Stimulated activated CD4-positive, alpha-beta T cell treated with anti-CD3 and anti-CD28 coated beads, Interleukin-2, amount 100 ng/mL, for 24 hours (primary cell): ENCODE data around the gene RAB3GAP1.
"Not testable (repeated sequence)": the region's sequence is repeated elsewhere in the genome, so short reads cannot be mapped to it uniquely, and the experiment has no call there.

Experiments used
- DNase-seq, 2 donors: peaks; one replicate each; pipeline ENCODE4 v3.0.0-alpha.2; 2020

RAB3GAP1 gene

DNA sequence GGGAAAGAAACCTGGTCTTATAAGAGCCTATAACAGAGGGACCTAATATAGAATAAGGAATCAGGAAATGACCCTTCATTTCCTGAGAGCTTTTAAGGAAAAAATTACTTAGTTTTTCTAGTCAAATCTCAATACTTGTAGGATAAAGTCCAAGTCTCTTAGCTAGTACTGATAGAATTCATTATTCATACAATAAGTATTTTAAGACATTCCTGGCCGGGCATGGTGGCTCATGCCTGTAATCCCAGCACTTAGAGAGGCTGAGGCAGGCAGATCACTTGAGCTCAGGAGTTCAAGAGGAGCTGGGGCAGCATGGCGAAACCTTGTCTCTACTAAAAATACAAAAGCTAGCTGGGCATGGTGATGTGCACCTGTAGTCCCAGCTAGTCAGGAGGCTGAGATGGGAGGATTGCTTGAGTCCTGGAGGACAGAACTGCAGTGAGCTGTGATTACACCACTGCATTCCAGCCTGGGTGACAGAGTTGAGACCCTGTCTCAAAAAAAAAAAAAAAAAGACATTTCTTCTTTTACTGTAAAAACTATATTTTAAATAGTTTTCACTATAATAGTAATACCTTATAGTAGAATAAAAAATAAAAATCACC, 3.2 kb downstream of the RAB3GAP1 start:
- no peak for DNase-seq

DNA sequence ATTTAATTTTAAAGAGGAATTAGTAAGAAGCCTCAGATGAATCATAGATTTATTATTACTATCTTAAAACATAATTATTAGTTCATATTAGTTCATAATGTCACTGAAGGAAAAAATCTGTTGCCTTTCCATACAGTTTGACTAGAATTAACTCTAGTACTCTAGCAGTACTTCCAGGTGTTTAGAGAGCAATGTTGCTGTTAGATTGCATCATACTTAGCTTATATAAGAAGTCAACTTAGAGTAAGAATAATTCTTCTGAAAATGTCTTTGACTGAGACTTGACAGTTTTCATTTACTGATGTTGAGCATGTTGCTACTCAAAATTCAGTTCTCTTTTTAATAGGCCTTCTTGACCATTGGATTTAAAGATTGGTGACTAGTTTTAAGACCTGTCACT, 4.7 kb downstream of the RAB3GAP1 start:
- no peak for DNase-seq

DNA sequence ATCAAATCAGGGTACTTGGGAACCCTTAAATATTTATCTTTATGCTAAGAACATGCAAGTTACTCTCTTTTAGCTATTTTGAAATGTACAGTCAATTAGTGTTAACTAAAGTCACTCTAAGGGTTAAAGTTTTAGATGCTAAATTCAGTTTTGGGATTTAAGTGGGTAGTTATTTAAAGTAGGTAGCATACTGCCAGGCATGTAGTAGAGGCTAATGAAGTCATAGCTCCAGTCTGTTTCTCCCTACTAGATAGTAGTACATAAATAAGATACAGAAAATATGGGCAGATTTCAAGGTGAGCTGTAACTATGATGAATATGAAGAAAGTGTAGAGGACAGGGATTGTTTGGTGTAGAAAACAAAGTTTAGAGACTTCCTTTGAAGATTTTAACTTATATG, 7.5 kb downstream of the RAB3GAP1 start:
- no peak for DNase-seq

DNA sequence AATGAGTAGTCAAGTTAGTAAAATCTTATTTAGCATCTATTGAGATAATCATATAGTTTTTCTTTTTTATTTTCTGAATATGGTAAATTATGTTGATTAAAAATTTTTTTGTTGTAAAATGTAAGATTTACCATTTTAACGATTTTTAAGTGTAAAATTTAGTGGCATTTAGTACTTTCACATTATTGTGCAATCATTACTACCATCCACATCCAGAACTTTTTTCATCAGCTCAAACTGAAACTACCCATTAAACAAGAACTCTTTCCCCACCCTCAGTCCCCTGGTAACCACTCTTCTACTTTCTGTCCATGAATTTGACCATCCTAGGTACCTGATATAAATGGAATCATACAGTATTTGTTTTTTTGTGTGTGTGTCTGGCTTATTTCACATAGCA, 11.1 kb downstream of the RAB3GAP1 start:
- no peak for DNase-seq

DNA sequence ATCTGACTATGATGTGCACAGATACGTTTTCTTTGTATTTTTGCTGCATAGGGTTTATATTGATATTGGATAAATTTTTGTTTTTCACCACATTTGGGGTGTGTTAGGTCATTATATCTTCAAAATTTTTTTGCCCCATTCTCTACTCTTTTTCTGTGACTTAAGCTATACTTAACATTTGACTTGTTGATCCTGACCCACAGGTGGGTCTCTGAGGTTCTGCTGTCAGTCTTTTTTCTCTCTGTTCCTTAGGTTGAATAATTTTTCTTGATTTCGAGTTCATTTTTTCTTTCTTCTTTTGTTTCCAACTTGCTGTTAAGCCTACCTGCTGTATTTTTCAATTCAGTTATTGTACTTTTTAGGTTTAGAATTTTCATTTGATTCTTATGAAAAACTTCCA, 12.1 kb downstream of the RAB3GAP1 start:
- no peak for DNase-seq

- no peak for DNase-seq
Measured at GRCh38 chr2:135066710-135067109, 14.6 kb downstream of the RAB3GAP1 start.

DNA sequence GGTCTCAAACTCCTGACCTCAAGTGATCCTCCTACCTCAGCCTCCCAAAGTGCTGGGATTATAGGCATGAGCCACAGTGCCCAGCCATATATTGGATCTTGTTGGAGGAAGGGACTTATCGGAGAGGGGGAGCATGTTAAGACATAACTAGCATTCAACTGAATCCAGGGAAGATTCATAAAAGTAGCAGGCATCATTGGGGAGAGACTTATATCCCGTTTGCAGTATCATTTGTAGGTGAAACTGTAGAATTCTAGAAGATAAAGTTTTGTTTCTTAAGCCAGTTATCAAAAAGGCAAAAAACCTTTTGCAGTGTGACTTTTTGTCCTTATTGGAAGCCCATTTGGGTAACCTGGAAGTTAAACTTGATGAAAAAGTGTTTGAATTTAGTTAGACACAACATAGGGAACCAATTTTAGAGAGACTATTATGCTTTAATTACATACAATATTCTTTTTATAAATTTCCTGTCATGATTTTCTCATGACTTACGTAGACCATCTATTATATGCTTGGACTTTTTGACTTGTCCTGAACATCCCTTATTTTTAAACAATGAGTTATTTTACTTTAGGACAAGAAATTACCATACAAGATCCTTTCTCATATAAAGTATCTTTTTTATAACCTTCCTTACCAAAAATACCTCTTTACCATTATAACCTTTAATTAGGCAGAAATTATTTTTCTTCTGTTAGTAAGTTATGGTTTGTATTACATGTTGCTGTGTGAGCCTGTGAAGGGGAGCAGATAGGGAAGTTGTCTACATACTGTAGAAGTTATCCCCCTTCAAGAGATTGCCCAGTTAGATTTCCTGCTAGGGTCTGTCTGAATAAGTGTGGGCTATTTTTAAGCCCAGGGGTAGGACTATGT, 20.3 kb downstream of the RAB3GAP1 start:
- DNase-seq: no peak

GRCh38 chr2:135074216-135074615, 22.1 kb downstream of the RAB3GAP1 start:
- DNase-seq: no peak

DNA sequence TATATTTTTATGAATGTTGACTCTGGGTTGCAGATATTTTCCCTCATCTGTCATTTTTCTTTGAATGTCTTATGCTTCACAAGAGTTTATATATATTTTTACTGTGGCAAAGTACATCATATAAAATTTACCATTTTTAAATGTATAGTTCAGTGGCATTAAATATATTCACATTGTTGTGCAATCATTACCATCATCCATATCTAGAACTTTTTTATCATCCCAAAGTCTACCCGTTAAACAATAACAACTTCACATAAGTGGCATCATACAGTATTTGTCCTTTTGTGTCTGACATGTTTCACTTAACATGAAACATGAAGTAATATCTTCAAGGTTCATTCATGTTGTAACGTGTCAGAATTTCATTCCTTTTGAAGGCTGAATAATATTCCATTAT, 24.5 kb downstream of the RAB3GAP1 start:
- DNase-seq: no peak

- DNase-seq: no peak
Measured at GRCh38 chr2:135078417-135078816, 26.3 kb downstream of the RAB3GAP1 start.

GRCh38 chr2:135086222-135086621, 34.1 kb downstream of the RAB3GAP1 start:
- no peak for DNase-seq

DNA sequence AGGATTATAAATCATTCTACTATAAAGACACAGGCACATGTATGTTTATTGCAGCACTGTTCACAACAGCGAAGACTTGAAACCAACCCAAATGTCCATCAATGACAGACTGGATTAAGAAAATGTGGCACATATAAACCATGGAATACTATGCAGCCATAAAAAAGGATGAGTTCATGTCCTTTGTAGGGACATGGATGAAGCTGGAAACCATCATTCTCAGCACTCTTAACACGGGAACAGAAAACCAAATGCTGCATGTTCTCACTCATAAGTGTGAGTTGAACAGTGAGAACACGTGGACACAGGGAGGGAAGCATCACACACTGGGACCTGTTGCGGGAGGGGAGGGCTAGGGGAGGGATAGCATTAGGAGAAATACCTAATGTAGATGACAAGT, 37.5 kb downstream of the RAB3GAP1 start:
- DNase-seq: not testable (repeated sequence)

GRCh38 chr2:135091681-135092080, 39.6 kb downstream of the RAB3GAP1 start:
- DNase-seq: no peak

DNA sequence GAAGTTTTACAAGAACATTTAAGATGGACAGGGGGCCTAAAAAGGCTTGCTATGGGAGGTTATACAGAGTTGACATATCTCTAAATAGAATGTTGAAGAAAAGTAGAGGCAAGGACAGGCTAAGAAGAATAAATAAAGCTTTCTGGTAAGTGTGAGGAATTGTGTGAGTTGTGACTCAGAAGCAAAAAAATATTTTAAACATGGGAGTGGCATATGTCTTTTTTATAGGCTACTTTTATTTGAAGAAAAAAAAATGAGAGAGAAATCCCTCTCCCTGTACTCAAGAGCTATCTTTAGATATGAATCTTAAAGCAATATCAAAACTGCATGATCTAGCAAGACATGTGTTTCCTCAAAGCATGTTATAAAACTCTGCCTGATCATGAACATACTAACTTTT, 41.1 kb downstream of the RAB3GAP1 start:
- no peak for DNase-seq

DNA sequence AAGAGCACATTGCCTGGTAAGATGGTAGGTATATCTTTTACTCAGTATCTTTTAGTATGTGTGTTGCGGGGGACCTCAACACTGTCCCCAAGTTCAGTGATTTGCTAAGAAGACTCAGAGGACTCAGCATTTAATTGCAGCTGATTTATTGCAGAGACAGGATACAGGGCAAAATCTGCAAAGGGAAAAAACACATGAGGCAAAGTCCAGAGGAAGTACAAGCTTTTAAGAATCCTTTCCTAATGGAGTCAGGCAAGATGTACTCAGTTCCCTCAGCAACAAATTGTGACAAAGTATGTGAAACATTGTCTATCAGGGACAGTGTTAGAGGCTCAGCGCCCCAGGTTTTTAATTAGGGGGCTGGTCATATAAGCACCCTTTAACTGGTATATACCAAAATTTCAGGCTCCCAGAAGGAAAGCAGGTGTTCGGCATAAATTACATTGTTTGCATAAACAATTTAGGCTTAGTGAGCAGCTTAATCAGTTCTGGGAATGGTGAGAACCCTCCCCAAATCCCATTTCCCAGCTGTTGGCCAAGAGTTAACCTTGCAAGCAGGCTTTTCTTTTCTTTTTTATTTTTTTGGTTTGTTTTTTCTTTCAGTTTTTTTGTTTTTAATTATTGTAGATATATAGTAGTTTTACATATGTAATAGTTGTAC, 41.7 kb downstream of the RAB3GAP1 start:
- no peak for DNase-seq

DNA sequence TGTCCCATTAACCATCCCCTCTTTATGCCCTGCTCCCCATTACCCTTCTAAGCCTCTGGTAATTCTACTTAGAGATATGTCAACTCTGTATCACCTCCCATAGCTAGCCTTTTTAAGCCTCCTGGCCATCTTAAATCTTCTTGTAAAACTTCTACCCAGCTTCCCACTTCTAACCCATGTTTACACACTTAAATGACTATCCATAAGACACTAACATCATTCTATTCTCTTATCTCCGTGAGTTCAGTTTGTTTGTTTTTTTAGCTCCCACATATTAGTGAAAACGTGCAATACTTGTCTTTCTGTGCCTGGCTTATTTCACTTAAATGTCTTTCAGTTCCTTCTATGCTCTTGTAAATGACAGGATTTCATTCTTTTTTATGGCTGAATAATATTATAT, 42.4 kb downstream of the RAB3GAP1 start:
- no peak for DNase-seq

- no peak for DNase-seq
Measured at GRCh38 chr2:135095591-135095990, 43.5 kb downstream of the RAB3GAP1 start.

DNA sequence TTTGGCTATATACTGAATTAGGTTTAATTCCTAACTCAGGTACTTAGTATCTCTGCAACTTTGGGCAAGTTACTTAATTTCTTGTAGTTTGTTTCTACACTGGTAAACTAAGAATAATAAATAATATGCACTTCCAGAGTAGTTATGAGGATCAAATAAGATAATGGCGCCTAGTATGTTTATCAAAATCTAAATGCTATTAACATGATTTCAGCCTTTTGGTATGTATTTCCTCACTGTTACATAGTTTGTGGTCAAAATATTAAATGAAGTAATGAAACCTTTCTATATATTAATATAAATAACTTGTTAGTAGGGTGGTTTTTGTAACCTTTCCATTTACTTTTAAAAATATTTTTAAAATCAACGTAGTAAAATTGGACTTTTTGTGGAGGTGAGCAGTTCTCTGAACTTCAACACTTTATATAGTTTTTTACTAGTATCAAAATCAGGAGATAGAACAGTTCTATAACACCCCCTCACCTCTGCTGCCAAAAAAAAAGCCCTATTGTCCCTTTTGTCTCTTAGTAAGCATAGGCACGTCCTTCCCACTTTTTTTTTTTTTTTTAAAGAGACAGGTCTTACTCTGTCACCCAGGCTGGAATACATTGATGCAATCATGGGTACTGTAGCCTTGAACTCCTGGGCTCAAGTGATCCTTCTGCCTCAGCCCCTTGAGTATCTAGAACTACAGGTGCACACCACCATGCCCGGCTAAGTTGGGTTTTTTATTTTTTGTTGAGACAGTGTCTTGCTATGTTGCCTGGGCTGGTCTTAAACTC, 44.8 kb downstream of the RAB3GAP1 start:
- DNase-seq: no peak

- no peak for DNase-seq
Measured at GRCh38 chr2:135097532-135098231, 45.6 kb downstream of the RAB3GAP1 start.

- no peak for DNase-seq
Measured at GRCh38 chr2:135099802-135100483, 47.9 kb downstream of the RAB3GAP1 start.

DNA sequence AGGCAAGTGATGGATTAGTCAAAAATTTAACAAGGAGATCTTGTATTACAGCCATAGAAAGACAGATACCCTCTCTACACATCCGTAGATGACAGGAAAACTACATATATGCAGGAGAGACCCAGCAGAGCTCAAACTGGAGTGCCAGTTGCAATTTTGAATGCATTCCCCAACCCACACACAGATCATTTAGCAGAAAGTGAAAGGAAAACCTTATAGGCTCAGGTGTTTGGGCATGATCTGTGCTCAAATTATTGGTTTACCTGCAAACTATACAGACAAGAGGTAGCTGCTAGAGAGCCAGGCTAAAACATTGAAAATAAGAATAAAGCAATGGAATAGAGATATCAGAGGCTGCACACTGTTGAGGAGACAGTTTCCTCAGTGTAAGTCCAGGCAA, 51.8 kb downstream of the RAB3GAP1 start:
- no peak for DNase-seq
